Vagina (tissue), 2 donors: ENCODE measurements around the gene GASK1B. TPM values are rescaled to one million over a fixed set of nuclear protein-coding genes. Genes with fewer than 3 reads are reported as not detected.
A peak's percentile ranks its signal among the peaks of the same experiment; 100 is the strongest.

ENCODE experiments used
- DNase-seq, 2 donors: peaks; one replicate each; pipeline ENCODE4 v3.0.0-alpha.2; 2017; ENCODE audit errors: extremely low spot score in 2 of 2
- H3K27ac ChIP-seq: fragments of 200-600 bp; sonication (generic); one replicate; pipeline ENCODE4 v1.5.1; 2019
- H3K27me3 ChIP-seq: fragments of 200-600 bp; sonication (generic); one replicate; pipeline ENCODE4 v1.5.1; 2019
- H3K36me3 ChIP-seq, 2 donors: fragments of 200-600 bp; sonication (generic); one replicate each; pipeline ENCODE4 v1.5.1; 2017 to 2019
- H3K4me1 ChIP-seq: fragments of 200-600 bp; sonication (generic); one replicate; pipeline ENCODE4 v1.5.1; 2019
- H3K4me3 ChIP-seq, 2 donors: fragments of 200-600 bp; sonication (generic); 1 replicate in 1 of 2; 2 replicates in 1 of 2; pipeline ENCODE4 v1.5.1; 2016 to 2019
- H3K9me3 ChIP-seq: fragments of 200-600 bp; sonication (generic); one replicate; pipeline ENCODE4 v1.5.1; 2019
- POLR2A ChIP-seq, 2 donors: fragments of 450-650 bp; IDR thresholded peaks; one replicate each; pipeline ENCODE4 v1.6.1; 2017; ENCODE audit warnings: antibody characterized with exemption in 2 of 2, mild to moderate bottlenecking in 2 of 2, moderate library complexity in 2 of 2
- POLR2AphosphoS5 ChIP-seq, 2 donors: sonication (generic); formaldehyde crosslinking; IDR thresholded peaks; one replicate each; pipeline ENCODE4 v1.9.0; 2017; ENCODE audit warnings: antibody characterized with exemption in 2 of 2, mild to moderate bottlenecking in 2 of 2, low read depth in 1 of 2; ENCODE audit not compliant: insufficient read depth in 1 of 2
- intact Hi-C: fragments of 100-400 bp; cut with DNase I; formaldehyde crosslinking; loops from one replicate; pipeline ENCODE4 v1.15.1; 2023
- total RNA-seq: library from RNA; depleted of rRNA; stranded (reverse); fragments of >200 nt; gene quantifications from one replicate; pipeline ENCODE4 v1.2.3, GENCODE V29; 2016
- TF ChIP-seq, protein P1 (sequence below), 3 experiments: fragments of 450-650 bp in 2 of 3; fragments of 200-600 bp in 1 of 3; sonication (generic) in 1 of 3; IDR thresholded peaks; one replicate each; pipeline ENCODE4 v1.5.1; 2017 to 2019; ENCODE audit warnings: antibody characterized with exemption in 3 of 3, mild to moderate bottlenecking in 2 of 3, moderate library complexity in 2 of 3

GASK1B gene
- total RNA-seq, 1 donor from 2014 or later, result 24.3 TPM

DNA sequence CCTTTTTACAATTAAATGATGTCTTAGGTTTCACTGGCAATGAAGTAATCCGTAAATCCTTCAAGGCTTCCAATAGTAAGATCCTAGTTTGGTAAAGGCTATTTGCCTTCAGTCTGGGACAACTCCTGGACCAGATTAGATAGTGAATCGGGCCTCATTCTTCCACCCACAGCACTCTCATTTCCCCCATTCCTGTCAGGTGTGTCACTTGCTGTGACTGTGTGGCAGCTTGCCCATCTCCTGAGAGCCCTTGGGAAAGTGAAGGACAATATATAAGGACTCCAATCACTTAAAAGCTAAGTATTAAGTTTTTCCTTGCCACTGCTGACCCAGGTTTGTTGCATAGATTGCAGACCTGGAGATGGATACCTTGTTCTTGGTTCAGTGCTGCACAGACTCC, 3.3 kb upstream of the GASK1B start:
- H3K27ac ChIP-seq, result no peak overlapping the region
- intact Hi-C loops, result no loop called here
- no peaks in the 10 kb centered on the region for H3K9me3 ChIP-seq
- no peak overlapping the region for H3K4me3 ChIP-seq
- no peaks in the 10 kb centered on the region for H3K27me3 ChIP-seq
- H3K36me3 ChIP-seq, result no peaks in the 10 kb centered on the region
- peaks cover 21% of the 10 kb centered on the region for H3K4me1 ChIP-seq
- TF ChIP-seq POLR2A (IDR thresholded peaks at IDR 0.05) (no peak), POLR2AphosphoS5 (IDR thresholded peaks at IDR 0.05; ENCODE audit: insufficient read depth in 1 of 2, low read depth in 1 of 2) (no peak)
- TF ChIP-seq, protein P1, sequence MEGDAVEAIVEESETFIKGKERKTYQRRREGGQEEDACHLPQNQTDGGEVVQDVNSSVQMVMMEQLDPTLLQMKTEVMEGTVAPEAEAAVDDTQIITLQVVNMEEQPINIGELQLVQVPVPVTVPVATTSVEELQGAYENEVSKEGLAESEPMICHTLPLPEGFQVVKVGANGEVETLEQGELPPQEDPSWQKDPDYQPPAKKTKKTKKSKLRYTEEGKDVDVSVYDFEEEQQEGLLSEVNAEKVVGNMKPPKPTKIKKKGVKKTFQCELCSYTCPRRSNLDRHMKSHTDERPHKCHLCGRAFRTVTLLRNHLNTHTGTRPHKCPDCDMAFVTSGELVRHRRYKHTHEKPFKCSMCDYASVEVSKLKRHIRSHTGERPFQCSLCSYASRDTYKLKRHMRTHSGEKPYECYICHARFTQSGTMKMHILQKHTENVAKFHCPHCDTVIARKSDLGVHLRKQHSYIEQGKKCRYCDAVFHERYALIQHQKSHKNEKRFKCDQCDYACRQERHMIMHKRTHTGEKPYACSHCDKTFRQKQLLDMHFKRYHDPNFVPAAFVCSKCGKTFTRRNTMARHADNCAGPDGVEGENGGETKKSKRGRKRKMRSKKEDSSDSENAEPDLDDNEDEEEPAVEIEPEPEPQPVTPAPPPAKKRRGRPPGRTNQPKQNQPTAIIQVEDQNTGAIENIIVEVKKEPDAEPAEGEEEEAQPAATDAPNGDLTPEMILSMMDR (IDR thresholded peaks at IDR 0.05), result no peak
- no peak for DNase-seq

DNA sequence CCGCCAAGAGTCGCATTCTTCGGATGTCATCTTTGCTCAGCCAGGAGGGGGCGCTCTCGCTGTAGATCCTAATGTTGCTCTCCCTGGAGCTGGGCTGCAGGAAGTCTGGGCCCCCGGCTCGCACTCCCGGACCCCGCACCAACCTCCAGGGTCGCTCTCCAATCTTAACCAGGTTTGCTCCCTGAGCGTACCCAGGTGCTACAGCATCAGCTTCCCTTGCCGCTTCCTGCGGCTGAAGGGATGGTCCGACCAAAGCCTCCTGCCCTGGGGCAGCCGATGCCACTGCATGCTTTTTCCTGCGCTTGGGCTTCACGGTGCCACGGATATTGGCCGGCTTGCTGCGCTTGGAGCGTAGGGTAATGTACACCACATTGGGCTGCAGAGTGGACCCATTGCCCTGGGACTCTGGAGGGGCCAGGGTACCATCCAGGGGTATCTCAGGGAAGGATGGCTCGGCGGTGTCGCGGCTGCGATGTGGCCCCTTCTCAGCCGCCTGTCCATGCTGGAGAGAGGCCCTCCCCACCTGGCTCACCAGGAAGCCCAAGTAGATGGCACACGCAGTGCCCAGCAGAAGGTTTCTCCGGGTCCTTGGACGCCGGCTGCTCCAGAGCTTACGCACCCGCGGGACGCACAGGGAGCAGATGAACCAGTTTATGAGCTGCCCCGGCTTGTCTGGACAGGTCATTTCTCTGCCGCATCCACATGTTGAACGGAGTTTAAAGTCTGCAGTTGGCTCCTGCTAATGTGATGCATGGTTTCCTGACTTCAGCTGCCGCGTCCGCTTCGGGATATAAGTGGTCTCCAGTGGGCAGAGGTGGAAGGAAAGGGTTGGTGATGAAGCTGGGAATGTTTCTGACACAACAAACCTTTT, 1.9 kb downstream of the GASK1B start:
- intact Hi-C loops, result loop anchor here (5.0 kb wide), 1 partner anchor 179 kb away; no protein-coding TSS in a partner anchor
- H3K36me3 ChIP-seq, result no peaks in the 10 kb centered on the region
- no peaks in the 10 kb centered on the region for H3K9me3 ChIP-seq
- no peak for DNase-seq
- peak overlapping the region; percentile 49 to 52 for H3K4me3 ChIP-seq
- peak overlapping the region; percentile 77 for H3K27ac ChIP-seq
- H3K27me3 ChIP-seq, result no peaks in the 10 kb centered on the region
- TF ChIP-seq, protein P1 (IDR thresholded peaks at IDR 0.05), result peak in 2 of 3 experiments; percentile 4 to 60
- TF ChIP-seq POLR2AphosphoS5 (IDR thresholded peaks at IDR 0.05; ENCODE audit: insufficient read depth in 1 of 2, low read depth in 1 of 2) (peak in 1 of 2 donors; percentile 51), POLR2A (IDR thresholded peaks at IDR 0.05) (no peak)
- H3K4me1 ChIP-seq, result peaks cover 48% of the 10 kb centered on the region

DNA sequence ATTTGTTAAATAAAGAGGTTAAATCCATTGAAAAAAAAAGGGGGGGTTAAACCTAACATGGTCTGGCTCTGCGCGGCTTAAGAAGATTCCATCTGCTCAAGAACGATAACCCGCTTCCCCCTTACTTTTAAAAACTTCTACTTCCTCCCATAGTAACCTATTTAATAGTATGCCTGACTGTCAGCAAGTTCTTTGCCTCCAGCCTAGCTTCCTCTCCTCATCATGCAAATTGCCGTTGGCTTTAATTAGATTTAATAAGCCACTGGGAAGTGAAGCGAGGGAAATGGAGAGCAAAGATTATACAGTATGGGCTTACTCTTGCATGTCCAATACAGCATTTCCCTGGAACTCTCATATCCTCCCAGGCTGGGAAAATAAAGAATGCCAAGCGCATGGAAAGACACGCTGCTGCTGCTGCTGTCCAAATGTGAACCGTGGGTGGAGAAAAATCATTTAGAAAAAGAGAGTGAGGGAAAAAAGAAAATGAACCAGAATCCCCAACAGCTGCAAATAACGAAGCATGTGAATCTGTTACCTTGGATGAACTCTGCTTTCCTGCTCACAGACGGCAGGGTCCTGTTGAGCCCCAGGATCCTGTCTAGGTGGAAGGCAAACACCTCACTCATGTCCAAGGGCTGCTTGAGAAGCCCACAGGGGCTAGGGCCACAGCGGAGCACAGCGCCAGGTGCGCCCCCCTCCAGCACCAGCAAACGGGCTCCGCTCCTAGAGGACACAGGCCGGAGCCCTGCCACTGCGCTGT, 2.7 kb downstream of the GASK1B start:
- peaks cover 57% of the 10 kb centered on the region for H3K4me1 ChIP-seq
- H3K4me3 ChIP-seq, result peak overlapping the region; percentile 49 to 52
- intact Hi-C loops, result loop anchor here (5.0 kb wide), 1 partner anchor 178 kb away; no protein-coding TSS in a partner anchor

GRCh38 chr4:158169506-158169905, 3.3 kb downstream of the GASK1B start:
- H3K4me1 ChIP-seq, result peaks cover 63% of the 10 kb centered on the region
- no peak for DNase-seq
- peak overlapping the region; percentile 49 to 52 for H3K4me3 ChIP-seq
- H3K9me3 ChIP-seq, result no peaks in the 10 kb centered on the region
- no peaks in the 10 kb centered on the region for H3K27me3 ChIP-seq
- H3K36me3 ChIP-seq, result no peaks in the 10 kb centered on the region
- H3K27ac ChIP-seq, result peak overlapping the region; percentile 77
- TF ChIP-seq POLR2AphosphoS5 (IDR thresholded peaks at IDR 0.05; ENCODE audit: insufficient read depth in 1 of 2, low read depth in 1 of 2) (no peak), POLR2A (IDR thresholded peaks at IDR 0.05) (no peak)
- TF ChIP-seq, protein P1 (IDR thresholded peaks at IDR 0.05), result no peak
- intact Hi-C loops, result no loop called here

More for the DNA sequence above, 2.7 kb downstream of the GASK1B start:
- DNase-seq, result no peak
- TF ChIP-seq, protein P1 (IDR thresholded peaks at IDR 0.05), result no peak
- TF ChIP-seq POLR2AphosphoS5 (IDR thresholded peaks at IDR 0.05; ENCODE audit: insufficient read depth in 1 of 2, low read depth in 1 of 2), result no peak
- no peak for TF ChIP-seq POLR2A (IDR thresholded peaks at IDR 0.05)
- Histone ChIP-seq H3K9me3 (no peaks in the 10 kb centered on the region), H3K27me3 (no peaks in the 10 kb centered on the region), H3K36me3 (no peaks in the 10 kb centered on the region), H3K27ac (peak overlapping the region; percentile 77)
